C4-2B (cell line): ENCODE results near the gene NEDD4L.

Experiments used
- ZFX ChIP-seq: fragments of 450-650 bp; IDR thresholded peaks from 2 replicates; pipeline ENCODE4 v1.6.1; 2017
- TF ChIP-seq, protein P1 (sequence below): fragments of 450-650 bp; conservative IDR thresholded peaks from 2 replicates; pipeline ENCODE4 v1.5.1; 2017; ENCODE audit warnings: mild to moderate bottlenecking

DNA sequence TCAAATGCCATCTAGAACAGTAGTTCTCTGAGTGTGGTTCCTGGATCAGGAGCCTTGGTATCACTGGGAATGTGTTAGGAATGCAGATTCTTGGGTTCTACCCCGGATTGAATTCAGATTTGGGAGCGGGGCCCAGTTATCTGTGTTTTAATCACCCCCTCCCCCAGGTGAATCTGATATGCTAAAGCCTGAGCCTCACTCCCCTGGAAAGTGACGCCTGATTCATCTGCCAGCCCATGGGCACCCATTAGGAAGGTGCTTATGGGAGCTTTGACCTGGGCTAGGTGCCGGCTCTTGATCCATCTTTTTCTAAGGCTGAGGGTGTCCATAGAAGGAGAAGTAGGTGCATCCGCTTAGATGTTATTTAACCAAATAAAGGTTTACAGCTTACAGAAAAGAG, 199.4 kb downstream of the NEDD4L start:
- TF ChIP-seq, protein P1, sequence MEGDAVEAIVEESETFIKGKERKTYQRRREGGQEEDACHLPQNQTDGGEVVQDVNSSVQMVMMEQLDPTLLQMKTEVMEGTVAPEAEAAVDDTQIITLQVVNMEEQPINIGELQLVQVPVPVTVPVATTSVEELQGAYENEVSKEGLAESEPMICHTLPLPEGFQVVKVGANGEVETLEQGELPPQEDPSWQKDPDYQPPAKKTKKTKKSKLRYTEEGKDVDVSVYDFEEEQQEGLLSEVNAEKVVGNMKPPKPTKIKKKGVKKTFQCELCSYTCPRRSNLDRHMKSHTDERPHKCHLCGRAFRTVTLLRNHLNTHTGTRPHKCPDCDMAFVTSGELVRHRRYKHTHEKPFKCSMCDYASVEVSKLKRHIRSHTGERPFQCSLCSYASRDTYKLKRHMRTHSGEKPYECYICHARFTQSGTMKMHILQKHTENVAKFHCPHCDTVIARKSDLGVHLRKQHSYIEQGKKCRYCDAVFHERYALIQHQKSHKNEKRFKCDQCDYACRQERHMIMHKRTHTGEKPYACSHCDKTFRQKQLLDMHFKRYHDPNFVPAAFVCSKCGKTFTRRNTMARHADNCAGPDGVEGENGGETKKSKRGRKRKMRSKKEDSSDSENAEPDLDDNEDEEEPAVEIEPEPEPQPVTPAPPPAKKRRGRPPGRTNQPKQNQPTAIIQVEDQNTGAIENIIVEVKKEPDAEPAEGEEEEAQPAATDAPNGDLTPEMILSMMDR = no peak
- no peak for TF ChIP-seq ZFX
